ENCODE results near the gene RNU4-1.
A peak's percentile ranks its signal among the peaks of the same experiment; 100 is the strongest.

Gene RNU4-1

GRCh38 chr12:120264086-120264903, 28.7 kb downstream of the RNU4-1 start:
- TF ChIP-seq ZNF565 (CRISPR knock-in tag; conservative IDR thresholded peaks at IDR 0.05; ENCODE audit: low read depth) (no peak), ESRRG (CRISPR knock-in tag; IDR thresholded peaks at IDR 0.05) (no peak), CSRNP3 (CRISPR knock-in tag; IDR thresholded peaks at IDR 0.05) (no peak)

GRCh38 chr12:120263748-120264085, 29.3 kb downstream of the RNU4-1 start:
- TF ChIP-seq CSRNP3 (CRISPR knock-in tag; IDR thresholded peaks at IDR 0.05) (no peak), TSHZ2 (CRISPR knock-in tag; IDR thresholded peaks at IDR 0.05) (no peak), PATZ1 (CRISPR knock-in tag; IDR thresholded peaks at IDR 0.05; ENCODE audit: borderline replicate concordance) (no peak), ZC3H10 (CRISPR knock-in tag; IDR thresholded peaks at IDR 0.05) (no peak), RARB (CRISPR knock-in tag; IDR thresholded peaks at IDR 0.05) (no peak), CSDC2 (CRISPR knock-in tag; IDR thresholded peaks at IDR 0.05) (no peak)
- no peak for ATAC-seq

More at GRCh38 chr12:120264086-120264903, 28.7 kb downstream of the RNU4-1 start:
- ATAC-seq = peak; percentile 35

- TF ChIP-seq CSRNP3 (CRISPR knock-in tag; IDR thresholded peaks at IDR 0.05) (no peak), BACH2 (CRISPR knock-in tag; IDR thresholded peaks at IDR 0.05; ENCODE audit: borderline replicate concordance) (no peak), ZFP30 (CRISPR knock-in tag; IDR thresholded peaks at IDR 0.05) (no peak), ESRRG (CRISPR knock-in tag; IDR thresholded peaks at IDR 0.05) (no peak), ZNF8 (CRISPR knock-in tag; IDR thresholded peaks at IDR 0.05) (no peak), ARNTL (CRISPR knock-in tag; IDR thresholded peaks at IDR 0.05; ENCODE audit: borderline replicate concordance, low read depth) (no peak), OSR1 (CRISPR knock-in tag; IDR thresholded peaks at IDR 0.05) (no peak), ISL1 (CRISPR knock-in tag; IDR thresholded peaks at IDR 0.05) (no peak), ZC3H10 (CRISPR knock-in tag; IDR thresholded peaks at IDR 0.05) (no peak), ZNF565 (CRISPR knock-in tag; conservative IDR thresholded peaks at IDR 0.05; ENCODE audit: low read depth) (no peak), PPARA (CRISPR knock-in tag; IDR thresholded peaks at IDR 0.05; ENCODE audit: borderline replicate concordance) (no peak), CREB5 (CRISPR knock-in tag; IDR thresholded peaks at IDR 0.05; ENCODE audit: low read depth) (no peak), TCF4 (CRISPR knock-in tag; IDR thresholded peaks at IDR 0.05; ENCODE audit: borderline replicate concordance) (no peak), ZNF70 (CRISPR knock-in tag; IDR thresholded peaks at IDR 0.05) (no peak), PATZ1 (CRISPR knock-in tag; IDR thresholded peaks at IDR 0.05; ENCODE audit: borderline replicate concordance) (no peak)
- peak; percentile 5 for ATAC-seq
Measured at GRCh38 chr12:120262852-120263747, 29.9 kb downstream of the RNU4-1 start.

Data from SK-N-SH treated with all-trans-retinoic acid at 6 μM for 48 hours (cell line).